HG02588 (cell line): ENCODE results near the gene BMPR1A.

Experiments used
- ATAC-seq: cut with Tn5 transposase; IDR thresholded peaks from one replicate; pipeline ENCODE4 v1.9.1; 2021; ENCODE audit warnings: mild to moderate bottlenecking, moderate library complexity; ENCODE audit not compliant: unreplicated experiment

BMPR1A gene

DNA sequence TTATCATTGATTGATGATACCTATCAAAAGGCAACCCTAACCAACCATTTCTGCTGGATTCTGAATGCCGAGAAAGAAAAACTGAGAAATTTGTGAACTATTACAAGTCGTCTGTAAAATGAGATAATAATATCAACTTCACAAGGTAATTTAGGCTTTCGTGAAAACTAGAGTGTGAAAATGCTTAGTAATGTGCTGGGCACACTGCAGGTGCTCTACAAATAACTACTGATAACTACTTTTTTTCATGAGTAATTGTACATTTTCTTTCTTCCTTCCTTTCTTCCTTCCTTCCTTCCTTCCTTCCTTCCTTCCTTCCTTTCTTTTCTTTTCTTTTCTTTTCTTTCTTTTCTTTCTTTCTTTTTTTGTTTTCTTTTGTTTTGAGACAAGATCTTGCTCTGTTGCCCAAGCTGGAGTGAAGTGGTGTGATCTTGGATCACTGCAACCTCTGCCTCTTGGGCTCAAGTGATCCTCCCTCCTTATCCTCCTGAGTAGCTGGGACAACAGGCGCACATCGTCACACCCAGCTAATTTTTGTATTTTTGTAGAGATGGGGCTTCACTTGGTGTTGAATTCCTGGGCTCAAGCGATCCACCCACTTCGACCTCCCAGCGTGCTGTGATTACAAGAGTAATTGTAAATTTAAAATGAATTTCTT, 42.9 kb downstream of the BMPR1A start:
- ATAC-seq = no peak

DNA sequence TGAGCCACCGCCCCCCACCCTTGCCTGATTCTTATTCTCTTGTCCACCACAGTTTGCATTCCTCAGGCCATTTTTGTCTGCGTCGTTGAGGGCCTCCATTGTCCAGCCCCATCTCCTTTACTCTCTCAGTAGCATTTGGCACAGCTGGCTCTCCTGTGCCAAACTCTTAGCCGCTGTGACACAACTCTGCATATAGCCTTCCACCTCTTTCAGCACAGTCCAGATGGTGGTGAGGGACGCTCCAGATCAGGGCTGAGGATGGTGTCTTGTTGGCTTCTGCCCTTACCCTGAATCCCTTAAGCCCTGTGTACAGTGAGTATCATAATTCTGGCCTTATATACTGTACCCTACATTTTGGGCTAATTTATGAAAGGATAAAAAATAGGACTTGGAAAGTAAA, 45.6 kb downstream of the BMPR1A start:
- no peak for ATAC-seq

GRCh38 chr10:86802473-86803108, 46.2 kb downstream of the BMPR1A start:
- ATAC-seq = no peak

GRCh38 chr10:86803156-86803555, 46.7 kb downstream of the BMPR1A start:
- ATAC-seq = no peak

GRCh38 chr10:86804805-86805204, 48.4 kb downstream of the BMPR1A start:
- ATAC-seq = no peak

DNA sequence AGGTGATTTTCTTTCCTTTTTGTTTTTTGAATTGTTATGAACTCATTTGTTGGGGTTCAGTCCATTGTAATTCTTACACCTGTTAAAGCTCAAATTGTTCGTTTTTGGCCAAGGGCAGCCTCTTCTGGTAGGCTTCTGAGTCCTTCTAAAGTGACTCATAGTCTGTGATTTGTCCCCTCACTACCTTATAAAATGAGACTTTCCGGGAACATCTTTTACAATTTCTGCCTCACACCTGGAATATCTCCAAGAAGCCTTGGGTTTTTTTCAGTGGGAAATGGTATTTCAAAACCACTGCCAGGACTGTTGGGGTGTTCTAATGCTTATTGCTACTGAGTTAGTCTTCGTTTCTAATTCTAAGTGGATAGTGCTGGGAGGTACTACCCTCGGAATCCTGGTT, 56.7 kb downstream of the BMPR1A start:
- no peak for ATAC-seq

GRCh38 chr10:86813982-86814381, 57.6 kb downstream of the BMPR1A start:
- no peak for ATAC-seq

- no peak for ATAC-seq
Observed at GRCh38 chr10:86815035-86815617, 58.7 kb downstream of the BMPR1A start.

- no peak for ATAC-seq
Observed at GRCh38 chr10:86815640-86816039, 59.2 kb downstream of the BMPR1A start.

GRCh38 chr10:86817246-86817645, 60.8 kb downstream of the BMPR1A start:
- no peak for ATAC-seq

- no peak for ATAC-seq
Observed at GRCh38 chr10:86819567-86819966, 63.1 kb downstream of the BMPR1A start.

DNA sequence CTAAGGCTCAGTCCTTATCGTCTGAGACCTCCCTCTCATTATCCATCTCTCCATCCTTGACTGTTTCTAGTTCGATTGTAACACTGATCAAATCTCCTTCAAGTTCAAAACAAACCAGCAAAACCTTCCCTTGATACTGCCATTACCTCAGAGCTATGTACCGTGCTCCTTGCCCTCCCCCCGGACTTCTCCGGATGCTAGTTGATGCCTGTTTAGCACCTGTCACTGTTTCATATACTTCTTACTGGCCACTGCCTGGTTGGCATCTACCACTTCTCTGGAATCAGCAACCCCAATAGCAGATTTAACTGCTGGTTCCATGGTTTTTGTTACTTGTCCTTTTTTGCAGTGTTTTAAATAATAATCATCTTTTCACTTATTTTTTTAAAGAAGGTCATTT, 64.1 kb downstream of the BMPR1A start:
- no peak for ATAC-seq

DNA sequence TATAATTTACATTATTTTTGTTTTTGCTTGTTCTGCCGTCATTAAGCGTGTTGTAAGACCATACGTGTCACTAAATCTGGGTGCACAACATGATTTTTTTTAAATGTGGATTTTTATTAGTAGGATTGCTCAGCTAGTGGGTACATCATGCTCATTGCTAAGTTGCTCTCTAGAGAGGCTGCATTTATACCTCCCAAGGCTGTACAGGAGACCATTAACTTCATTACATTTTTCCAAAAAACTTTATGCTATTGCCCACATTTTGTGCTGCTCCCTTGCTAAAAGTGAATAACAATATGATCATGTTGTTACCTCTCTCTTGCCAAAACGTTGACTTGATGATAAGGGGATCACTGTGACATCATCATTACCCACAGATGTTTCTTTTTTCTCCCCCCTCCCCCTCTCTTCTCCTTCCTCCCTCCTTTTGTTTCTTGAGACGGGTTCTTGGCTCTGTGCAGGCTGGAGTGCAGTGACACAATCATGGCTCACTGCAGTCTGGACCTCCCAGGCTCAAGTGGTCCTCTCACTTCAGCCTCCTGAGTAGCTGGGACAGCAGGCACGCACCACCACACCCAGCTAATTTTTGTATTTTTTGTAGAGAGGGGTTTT, 65.1 kb downstream of the BMPR1A start:
- ATAC-seq = no peak

DNA sequence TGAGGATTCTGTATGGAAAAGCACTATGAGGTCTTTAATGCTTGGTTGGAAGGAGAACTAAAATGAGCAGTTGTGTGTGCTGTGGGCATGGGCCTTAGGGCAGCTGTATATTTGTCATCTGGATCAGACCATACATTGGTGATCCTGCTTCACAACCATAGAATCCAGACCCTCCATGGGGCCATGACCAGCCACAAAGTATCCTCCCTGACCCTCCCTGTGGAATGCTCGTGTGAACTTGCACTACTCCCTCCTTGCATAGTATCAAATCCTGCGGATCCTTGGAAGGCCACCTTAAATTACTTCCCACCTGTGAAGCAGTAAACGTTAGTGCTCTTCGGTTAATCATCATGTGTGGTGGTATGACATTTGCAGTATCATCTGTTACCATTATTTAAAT, 67.1 kb downstream of the BMPR1A start:
- ATAC-seq = no peak

DNA sequence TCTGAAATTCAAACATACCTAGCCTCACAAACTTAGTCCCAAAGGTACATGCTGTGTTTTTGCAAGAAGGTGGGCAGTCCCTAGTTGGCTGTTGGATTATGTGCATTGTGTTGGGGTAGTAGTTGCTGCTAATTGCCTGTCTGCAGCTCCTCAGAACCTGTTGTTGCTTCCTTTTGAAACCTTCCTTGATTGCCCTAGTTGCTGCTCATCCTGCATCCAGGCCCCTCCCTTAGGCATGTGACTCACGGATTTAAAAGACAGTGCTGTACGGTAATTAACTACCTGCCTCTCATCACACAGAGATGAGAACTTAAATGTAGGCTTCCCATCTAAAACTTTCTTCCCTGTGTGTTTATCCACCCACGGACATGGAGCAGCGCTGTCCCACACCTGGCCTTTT, 67.7 kb downstream of the BMPR1A start:
- ATAC-seq = no peak

- ATAC-seq = no peak
Observed at GRCh38 chr10:86825366-86825765, 68.9 kb downstream of the BMPR1A start.

DNA sequence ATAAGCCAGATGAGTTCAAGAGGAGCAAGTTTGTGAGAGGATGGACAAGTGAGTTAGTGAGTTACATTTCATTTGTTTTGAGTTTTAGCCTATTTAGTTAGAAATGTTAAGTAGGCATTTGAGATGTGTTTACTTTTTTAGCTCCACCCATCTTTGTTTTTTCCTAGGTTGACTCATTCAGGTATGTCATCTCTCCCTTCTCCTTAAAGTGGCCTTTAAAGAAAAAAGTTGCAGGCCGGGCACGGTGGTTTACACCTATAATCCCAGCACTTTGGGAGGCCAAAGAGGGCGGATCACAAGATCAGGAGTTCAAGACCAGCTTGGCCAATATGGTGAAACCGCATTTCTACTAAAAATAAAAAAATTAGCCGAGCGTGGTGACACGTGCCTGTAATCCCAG, 71.2 kb downstream of the BMPR1A start:
- no peak for ATAC-seq

DNA sequence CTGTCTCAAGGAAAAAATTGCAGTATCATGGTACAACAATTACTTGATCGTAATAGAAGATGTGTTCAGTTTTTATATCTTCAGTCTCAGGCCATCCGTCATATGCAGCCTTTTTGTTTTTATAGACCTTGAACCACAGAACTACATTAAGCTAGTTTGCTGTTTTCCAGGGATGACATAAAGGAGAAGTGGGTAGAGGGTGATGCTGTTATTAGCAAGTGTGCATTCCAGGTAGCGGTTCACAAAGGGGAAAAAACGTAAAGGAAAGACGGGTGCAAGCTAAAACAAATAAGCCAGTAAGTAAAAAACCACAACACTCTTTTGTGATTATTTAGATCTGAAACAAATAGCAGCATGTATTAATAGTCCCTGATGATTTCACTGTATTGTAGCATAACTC, 71.7 kb downstream of the BMPR1A start:
- ATAC-seq = no peak

- no peak for ATAC-seq
Observed at GRCh38 chr10:86829472-86829871, 73.1 kb downstream of the BMPR1A start.

- no peak for ATAC-seq
Observed at GRCh38 chr10:86830043-86830591, 73.7 kb downstream of the BMPR1A start.

DNA sequence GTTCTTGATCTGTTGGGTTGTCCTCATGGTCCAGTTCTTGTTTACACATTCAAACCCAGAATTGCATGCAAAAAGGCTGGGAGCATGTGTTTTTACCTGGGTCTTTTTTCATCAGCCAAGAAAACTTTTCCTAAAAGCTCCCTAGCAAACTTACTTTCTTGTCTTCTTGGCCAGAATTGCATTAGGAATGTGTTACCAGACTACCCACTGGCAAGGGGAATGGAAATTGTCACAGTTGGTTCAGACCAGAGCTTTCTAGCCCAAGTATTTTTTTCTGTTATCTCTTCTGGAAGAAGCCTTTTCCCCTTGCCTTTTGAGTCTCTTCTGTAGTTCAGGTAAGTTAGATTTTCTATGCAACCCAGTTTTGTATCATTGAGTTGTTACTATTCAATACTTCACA, 77.5 kb downstream of the BMPR1A start:
- no peak for ATAC-seq

DNA sequence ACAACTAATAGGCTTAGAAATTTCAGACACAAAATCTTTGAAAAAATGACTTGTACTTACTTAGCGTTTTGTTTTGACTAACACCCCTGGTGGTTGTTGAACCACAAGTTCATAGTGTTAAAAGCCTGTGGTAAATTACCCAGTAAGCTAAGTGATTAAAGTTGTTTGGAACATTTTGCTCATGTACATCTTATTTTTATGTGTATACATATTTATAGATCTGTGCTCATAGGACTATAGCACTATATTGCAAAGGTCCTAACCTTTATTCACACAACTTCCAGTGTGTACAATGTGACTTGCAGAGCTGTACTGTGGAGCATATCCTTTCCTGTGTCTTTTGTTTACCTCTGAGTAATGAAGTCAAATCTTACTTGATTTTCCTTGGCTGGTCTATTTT, 79.6 kb downstream of the BMPR1A start:
- ATAC-seq = no peak
